HepG2 (cell line): ENCODE results near the gene TRIM15. TPM values are rescaled to one million over a fixed set of nuclear protein-coding genes. Genes with fewer than 3 reads are reported as not detected.
A peak's percentile ranks its signal among the peaks of the same experiment; 100 is the strongest.

Experiments used
- BRCA1 ChIP-seq: sonication (generic); formaldehyde crosslinking; IDR thresholded peaks from 2 replicates; pipeline ENCODE4 v1.4.0; 2020; ENCODE audit warnings: missing genetic modification reagents
- CBFB ChIP-seq: sonication (generic); formaldehyde crosslinking; IDR thresholded peaks from 2 replicates; pipeline ENCODE4 v1.4.0; 2020; ENCODE audit warnings: missing genetic modification reagents
- CHD4 ChIP-seq: fragments of 200-600 bp; sonication (generic); IDR thresholded peaks from 2 replicates; pipeline ENCODE4 v1.7.0; 2017; ENCODE audit warnings: mild to moderate bottlenecking, low read length, borderline replicate concordance
- DBP ChIP-seq: sonication (generic); formaldehyde crosslinking; IDR thresholded peaks from 2 replicates; pipeline ENCODE4 v1.4.0; 2020; ENCODE audit warnings: missing genetic modification reagents; ENCODE audit errors: not compliant biosample characterization
- E2F1 ChIP-seq: sonication (generic); formaldehyde crosslinking; IDR thresholded peaks from 2 replicates; pipeline ENCODE4 v1.5.0; 2020; ENCODE audit warnings: missing genetic modification reagents
- E2F5 ChIP-seq: sonication (generic); formaldehyde crosslinking; conservative IDR thresholded peaks from 2 replicates; pipeline ENCODE4 v1.4.0; 2020; ENCODE audit warnings: missing genetic modification reagents
- HMGXB4 ChIP-seq, 2 experiments: sonication (generic) in 1 of 2; formaldehyde crosslinking in 1 of 2; IDR thresholded peaks; 2 replicates each; pipeline versions ENCODE4 v1.4.0 to v1.6.1; 2018 to 2020; ENCODE audit warnings: missing genetic modification reagents in 2 of 2, borderline replicate concordance in 1 of 2, low read depth in 1 of 2, mild to moderate bottlenecking in 1 of 2, missing biosample characterization in 1 of 2
- HNRNPLL ChIP-seq: fragments of 200-400 bp; formaldehyde crosslinking; IDR thresholded peaks from 2 replicates; pipeline ENCODE4 v1.6.1; 2017; ENCODE audit warnings: mild to moderate bottlenecking, low read depth, low read length; ENCODE audit not compliant: poor library complexity, severe bottlenecking
- JUN ChIP-seq: sonication (generic); formaldehyde crosslinking; IDR thresholded peaks from 2 replicates; pipeline ENCODE4 v1.4.0; 2020; ENCODE audit warnings: mild to moderate bottlenecking, missing genetic modification reagents
- NR2F2 ChIP-seq: IDR thresholded peaks from 2 replicates; pipeline ENCODE4 v1.6.1; 2012; ENCODE audit warnings: low read depth, inconsistent platforms, borderline replicate concordance
- POLR2AphosphoS5 ChIP-seq: IDR thresholded peaks from 2 replicates; pipeline ENCODE4 v1.6.1; 2012; ENCODE audit warnings: low read depth, low read length
- RFX5 ChIP-seq: IDR thresholded peaks from 2 replicates; pipeline ENCODE4 v1.6.1; 2011; ENCODE audit warnings: low read depth, low read length, improper control_type of control experiment
- RXRA ChIP-seq: sonication (generic); formaldehyde crosslinking; IDR thresholded peaks from 2 replicates; pipeline ENCODE4 v1.5.1; 2020; ENCODE audit warnings: missing genetic modification reagents
- TOPORS ChIP-seq: sonication (generic); formaldehyde crosslinking; IDR thresholded peaks from 2 replicates; pipeline ENCODE4 v1.8.0; 2023; ENCODE audit warnings: mild to moderate bottlenecking, missing genetic modification reagents
- WIZ ChIP-seq: sonication (generic); formaldehyde crosslinking; IDR thresholded peaks from 2 replicates; pipeline ENCODE4 v1.5.1; 2020; ENCODE audit warnings: mild to moderate bottlenecking, missing genetic modification reagents
- ZBTB10 ChIP-seq: sonication (generic); formaldehyde crosslinking; IDR thresholded peaks from 2 replicates; pipeline ENCODE4 v1.4.0; 2020; ENCODE audit warnings: missing genetic modification reagents, borderline replicate concordance
- ZNF263 ChIP-seq: sonication (generic); formaldehyde crosslinking; IDR thresholded peaks from 2 replicates; pipeline ENCODE4 v1.4.0; 2020; ENCODE audit warnings: missing genetic modification reagents
- ZNF274 ChIP-seq: sonication (generic); formaldehyde crosslinking; IDR thresholded peaks from 2 replicates; pipeline ENCODE4 v1.5.1; 2020; ENCODE audit warnings: mild to moderate bottlenecking, missing genetic modification reagents
- ZNF501 ChIP-seq: sonication (generic); formaldehyde crosslinking; IDR thresholded peaks from 2 replicates; pipeline ENCODE4 v1.5.1; 2020; ENCODE audit warnings: mild to moderate bottlenecking, moderate library complexity, missing genetic modification reagents
- ZNF800 ChIP-seq: sonication (generic); formaldehyde crosslinking; IDR thresholded peaks from 2 replicates; pipeline ENCODE4 v1.4.0; 2020; ENCODE audit warnings: missing genetic modification reagents
- polyA plus RNA-seq, 8 experiments: library from polyadenylated mRNA; depleted of rRNA in 3 of 8; stranded (reverse) in 7 of 8; unstranded in 1 of 8; fragments of >200 nt; fragmentation: Illumina TruSeq in 4 of 8; extraction: Trizol in 4 of 8; gene quantifications; 2 replicates each; pipeline versions ENCODE4 v1.2.1 to v1.2.3, GENCODE V29; 2011 to 2016; ENCODE audit warnings: low read depth in 4 of 8, missing spikeins in 1 of 8, mixed read lengths in 1 of 8; ENCODE audit not compliant: insufficient read depth in 1 of 8
- total RNA-seq, 5 experiments: library from RNA; depleted of rRNA; stranded (reverse); fragments of >200 nt; fragmentation: Illumina TruSeq; extraction: Trizol; gene quantifications; 2 replicates each; pipeline ENCODE4 v1.2.3, GENCODE V29; 2016; ENCODE audit warnings: low read depth in 1 of 5

TRIM15 gene
- total and polyA plus RNA-seq, 2 of the 13 experiments (the other 11 are each of a cell fraction or from before 2014, with no cell fraction given): 35.1 to 38.2 TPM

- TF ChIP-seq HMGXB4 (CRISPR knock-in tag; IDR thresholded peaks at IDR 0.05; ENCODE audit: borderline replicate concordance in 1 of 2, low read depth in 1 of 2) (peak; percentile 95), POLR2AphosphoS5 (peak; percentile 94), RFX5 (peak; percentile 86), ZBTB10 (0 out of 2 replicates have a peak, but pooled peaks have one; percentile 67), TOPORS (CRISPR knock-in tag) (peak; percentile 40; the same call in 1 of the 2 replicates), ZNF263 (peak; percentile 49; the same call in 1 of the 2 replicates), WIZ (CRISPR knock-in tag) (peak; percentile 74; the same call in 1 of the 2 replicates), CHD4 (peak; percentile 98), HNRNPLL (peak; percentile 93), ZNF800 (CRISPR knock-in tag) (peak; percentile 95), JUN (no peak), RXRA (peak; percentile 75), DBP (CRISPR knock-in tag) (peak; percentile 97), E2F5 (CRISPR knock-in tag) (no peak), E2F1 (CRISPR knock-in tag) (peak; percentile 68), BRCA1 (peak; percentile 91; the same call in 1 of the 2 replicates), NR2F2 (no peak), CBFB (peak; percentile 93), ZNF501 (peak; percentile 88), ZNF274 (peak; percentile 91)
Observed at GRCh38 chr6:30213957-30214656, 50.8 kb downstream of the TRIM15 start (continued).
